Germinal center (tissue), 1 donor: Measurements from ENCODE around the gene LGALS9B.
"Not testable (repeated sequence)": the region's sequence is repeated elsewhere in the genome, so short reads cannot be mapped to it uniquely, and the experiment has no call there.

Source experiments
- DNase-seq: peaks from one replicate; pipeline ENCODE4 v3.0.0; 2012; ENCODE audit warnings: mixed read lengths, low spot score

LGALS9B gene

DNA sequence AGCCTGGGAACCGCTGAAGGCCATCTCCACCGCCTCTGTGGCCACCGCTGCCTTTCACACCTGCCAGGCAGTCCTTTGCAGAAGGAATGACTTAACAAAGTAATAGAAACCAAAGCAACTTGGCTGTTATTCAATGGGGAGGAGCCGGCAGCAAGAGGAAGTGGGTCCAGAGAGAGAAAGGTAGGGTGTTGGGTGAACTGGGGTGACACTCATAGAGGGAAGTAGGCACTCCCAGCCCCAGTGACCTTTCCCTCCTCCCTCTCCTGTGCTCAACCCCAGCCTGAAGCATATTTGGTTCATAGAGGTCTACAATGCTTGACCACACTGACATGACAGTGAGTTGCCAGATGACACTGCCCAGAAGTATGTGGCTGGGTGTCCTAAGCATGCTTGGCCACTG is at the start of gene LGALS9B:
LGALS9B (minus strand) TSS at position 93 of the 400 bp plus-strand sequence; CDS start at position 24, 69 bp downstream.
- not testable (repeated sequence) for DNase-seq

GRCh38 chr17:20516986-20517385 is 49.6 kb upstream of the LGALS9B start:
- not testable (repeated sequence) for DNase-seq

DNA sequence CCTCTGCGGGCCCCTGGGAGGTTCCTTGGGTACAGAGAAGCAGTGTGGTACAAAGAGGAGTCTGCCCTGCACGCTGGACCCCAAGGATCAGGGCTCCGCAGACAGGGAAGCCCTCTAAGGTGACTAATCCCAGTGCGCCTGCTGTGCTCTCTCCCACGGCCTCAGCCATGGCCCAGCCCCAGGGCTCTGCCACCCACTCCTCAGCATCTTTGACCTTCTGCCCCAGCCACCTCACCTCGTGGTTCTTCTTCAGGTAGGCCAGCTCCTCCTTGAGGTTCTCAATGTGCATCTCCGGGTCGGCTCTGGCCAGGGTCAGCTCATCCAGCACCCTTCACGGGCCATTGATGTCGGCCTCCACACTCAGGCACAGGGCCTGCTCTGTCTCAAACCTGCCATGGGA is 47.8 kb upstream of the LGALS9B start:
- DNase-seq = not testable (repeated sequence)

- not testable (repeated sequence) for DNase-seq
Observed at GRCh38 chr17:20513539-20513938, 46.2 kb upstream of the LGALS9B start.

- not testable (repeated sequence) for DNase-seq
Observed at GRCh38 chr17:20512378-20512777, 45.0 kb upstream of the LGALS9B start.

- DNase-seq = not testable (repeated sequence)
Observed at GRCh38 chr17:20511778-20512177, 44.4 kb upstream of the LGALS9B start.

DNA sequence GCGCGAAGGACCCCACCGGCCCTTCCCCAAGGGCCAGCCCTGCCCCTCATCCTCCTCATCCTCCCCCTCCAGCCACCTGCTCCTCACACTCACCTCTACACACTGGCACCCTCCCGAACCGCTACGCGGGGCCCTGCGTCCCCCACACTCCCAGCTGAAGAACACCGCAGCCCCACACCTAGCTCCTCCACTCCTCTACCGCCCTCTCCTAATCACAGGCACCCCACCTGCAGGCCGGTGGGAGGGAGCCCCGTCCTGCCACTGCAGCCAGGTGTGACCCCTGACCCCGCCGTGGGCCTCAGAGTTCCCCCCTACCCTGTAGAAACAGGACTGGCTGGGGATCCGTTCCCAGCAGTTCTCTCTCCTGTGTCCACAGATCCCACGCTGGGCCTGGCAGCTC is 38.0 kb upstream of the LGALS9B start:
- DNase-seq = not testable (repeated sequence)

DNA sequence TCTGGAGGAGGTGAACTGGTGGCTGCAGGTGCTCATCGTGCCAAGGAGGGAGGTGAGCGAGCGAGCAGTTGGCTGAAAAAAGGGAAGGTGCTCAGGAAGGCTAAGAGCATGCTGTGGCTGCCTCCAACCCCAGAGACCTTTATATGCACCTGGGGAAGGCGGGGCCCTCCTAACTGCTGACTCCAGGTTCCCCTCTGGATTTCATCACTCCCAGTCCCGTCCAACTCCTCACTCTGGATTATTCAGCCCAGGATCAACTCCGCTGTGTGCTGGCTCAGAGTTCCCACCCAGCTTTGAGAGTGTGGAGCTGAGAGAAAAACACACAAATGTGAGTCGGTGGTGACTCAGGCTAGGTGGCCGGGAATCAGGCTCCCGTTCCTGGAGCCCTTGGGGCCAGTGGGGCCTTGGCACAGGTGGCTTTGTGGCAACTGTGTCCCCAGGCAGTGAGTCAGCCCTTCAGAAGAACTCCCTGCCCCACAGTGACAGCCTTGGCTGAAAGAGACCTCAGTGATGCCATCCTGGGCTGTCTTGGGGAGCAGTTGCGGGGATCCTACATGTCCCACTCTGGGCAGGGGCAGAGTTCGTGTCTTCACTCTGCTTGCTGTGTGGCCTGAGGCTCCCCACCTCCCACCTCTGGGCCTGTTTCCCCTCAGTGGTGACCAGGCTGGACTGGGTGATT is 37.2 kb upstream of the LGALS9B start:
- not testable (repeated sequence) for DNase-seq

GRCh38 chr17:20501896-20502295 is 34.6 kb upstream of the LGALS9B start:
- DNase-seq = not testable (repeated sequence)

DNA sequence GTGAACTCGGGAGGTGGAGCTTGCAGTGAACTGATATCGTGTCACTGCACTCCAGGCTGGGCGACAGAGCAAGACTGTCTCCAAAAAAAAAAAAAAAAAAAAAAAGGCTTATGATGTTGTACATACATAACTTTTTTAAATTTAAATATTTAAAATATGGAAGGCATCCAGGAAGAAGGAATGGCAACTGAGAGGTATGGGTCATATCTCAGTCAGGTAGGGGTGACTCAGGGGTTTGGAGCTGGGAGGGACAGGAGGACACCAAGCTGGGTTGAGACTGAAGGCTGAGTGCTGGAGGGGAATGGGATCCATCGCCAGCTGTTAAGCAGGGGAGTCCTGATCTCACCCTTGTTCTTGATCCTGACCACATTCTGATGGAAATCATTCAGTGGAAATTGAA is 33.0 kb upstream of the LGALS9B start:
- DNase-seq = not testable (repeated sequence)

GRCh38 chr17:20495420-20495819 is 28.1 kb upstream of the LGALS9B start:
- DNase-seq = not testable (repeated sequence)

- DNase-seq = not testable (repeated sequence)
Observed at GRCh38 chr17:20494735-20495134, 27.4 kb upstream of the LGALS9B start.

DNA sequence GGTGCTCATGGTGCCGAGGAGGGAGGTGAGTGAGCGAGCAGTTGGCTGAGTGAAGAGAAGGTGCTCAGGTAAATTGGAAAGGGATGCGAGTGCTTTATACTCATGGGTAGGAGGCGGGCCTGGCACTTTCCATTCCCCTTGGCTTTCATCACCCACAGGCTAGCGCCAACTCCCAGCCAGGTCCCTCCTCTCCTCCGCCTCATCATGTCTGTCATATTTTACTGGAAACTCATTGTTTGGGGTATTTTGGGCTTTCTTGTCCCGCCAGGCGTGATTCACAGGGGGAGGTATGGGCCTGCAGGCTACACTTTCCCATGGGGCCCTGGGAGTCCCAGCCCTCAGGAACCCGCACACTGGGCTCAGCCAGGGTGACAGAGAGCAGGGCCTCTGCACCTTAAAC is 26.8 kb upstream of the LGALS9B start:
- not testable (repeated sequence) for DNase-seq

- DNase-seq = not testable (repeated sequence)
Observed at GRCh38 chr17:20492971-20493370, 25.6 kb upstream of the LGALS9B start.

DNA sequence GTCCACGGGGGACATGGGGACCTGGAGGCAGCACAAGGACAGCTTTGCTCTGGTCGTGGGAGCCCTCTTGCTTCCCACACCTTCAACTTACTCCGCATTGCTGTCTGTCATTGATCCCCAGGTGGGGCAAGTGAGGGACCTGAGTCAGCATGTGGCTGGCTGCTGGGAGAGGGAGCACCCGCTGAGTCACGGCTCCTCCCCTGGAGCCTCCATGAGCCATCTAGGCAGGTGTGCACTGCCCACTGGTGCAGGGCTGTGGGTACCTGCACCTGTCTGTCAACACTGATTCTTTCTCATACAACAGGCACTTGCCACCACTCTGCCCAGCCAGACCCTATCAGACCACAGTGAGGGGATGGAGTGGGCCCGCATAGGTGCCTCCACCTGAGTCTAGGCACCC is 24.8 kb upstream of the LGALS9B start:
- DNase-seq = not testable (repeated sequence)

DNA sequence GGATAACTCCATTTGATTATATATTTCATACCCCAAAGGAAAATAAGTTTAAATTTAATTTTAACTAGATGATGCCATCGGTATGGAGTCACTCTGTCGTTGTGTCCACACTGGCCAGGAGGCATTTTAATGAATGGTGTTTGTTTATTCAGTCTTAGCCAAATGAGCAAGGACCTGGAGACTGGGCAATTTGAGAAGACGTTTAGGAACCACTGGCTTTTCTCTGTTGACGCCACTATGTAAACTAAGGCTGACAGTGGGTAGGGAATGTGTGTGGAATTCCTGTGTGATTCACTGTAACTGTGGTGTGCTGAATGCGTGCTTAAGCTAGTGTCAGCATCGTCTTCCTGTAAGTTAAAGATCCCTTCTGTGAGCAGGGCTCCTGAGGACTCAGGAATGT is 17.6 kb upstream of the LGALS9B start:
- not testable (repeated sequence) for DNase-seq

GRCh38 chr17:20479889-20480591 is 12.7 kb upstream of the LGALS9B start:
- not testable (repeated sequence) for DNase-seq

DNA sequence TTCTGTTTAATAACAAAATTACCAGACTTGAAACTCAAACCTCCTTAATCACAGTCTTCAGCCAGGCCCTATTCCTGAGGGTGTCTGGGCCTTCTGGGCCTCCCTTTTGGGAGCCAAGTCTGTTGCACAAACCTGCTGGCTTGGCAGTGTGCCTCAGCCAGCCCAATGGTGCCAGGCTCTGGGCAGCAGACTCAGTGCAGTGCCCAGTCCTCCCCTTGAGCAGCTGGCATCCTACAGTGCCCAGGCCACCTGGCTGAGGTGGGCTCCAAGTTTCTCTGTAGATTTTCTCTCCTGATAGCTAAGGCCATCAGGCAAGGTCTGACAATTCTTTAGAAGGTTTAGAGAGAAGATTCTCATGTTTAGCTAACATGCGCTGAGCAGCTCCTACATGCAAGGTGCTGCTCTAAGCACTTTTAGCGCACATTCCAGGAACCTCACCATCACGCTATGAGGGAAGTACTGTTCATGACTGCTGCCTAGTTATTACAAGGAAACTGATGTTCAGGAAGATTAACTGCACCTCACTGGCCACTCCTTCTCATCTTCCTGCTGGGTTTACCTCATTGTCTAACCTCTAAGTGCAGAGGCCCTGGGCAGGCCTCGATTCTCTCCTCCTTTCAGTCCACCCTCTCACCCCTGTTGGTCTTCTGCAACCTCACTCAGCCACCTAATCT is 10.2 kb upstream of the LGALS9B start:
- not testable (repeated sequence) for DNase-seq

DNA sequence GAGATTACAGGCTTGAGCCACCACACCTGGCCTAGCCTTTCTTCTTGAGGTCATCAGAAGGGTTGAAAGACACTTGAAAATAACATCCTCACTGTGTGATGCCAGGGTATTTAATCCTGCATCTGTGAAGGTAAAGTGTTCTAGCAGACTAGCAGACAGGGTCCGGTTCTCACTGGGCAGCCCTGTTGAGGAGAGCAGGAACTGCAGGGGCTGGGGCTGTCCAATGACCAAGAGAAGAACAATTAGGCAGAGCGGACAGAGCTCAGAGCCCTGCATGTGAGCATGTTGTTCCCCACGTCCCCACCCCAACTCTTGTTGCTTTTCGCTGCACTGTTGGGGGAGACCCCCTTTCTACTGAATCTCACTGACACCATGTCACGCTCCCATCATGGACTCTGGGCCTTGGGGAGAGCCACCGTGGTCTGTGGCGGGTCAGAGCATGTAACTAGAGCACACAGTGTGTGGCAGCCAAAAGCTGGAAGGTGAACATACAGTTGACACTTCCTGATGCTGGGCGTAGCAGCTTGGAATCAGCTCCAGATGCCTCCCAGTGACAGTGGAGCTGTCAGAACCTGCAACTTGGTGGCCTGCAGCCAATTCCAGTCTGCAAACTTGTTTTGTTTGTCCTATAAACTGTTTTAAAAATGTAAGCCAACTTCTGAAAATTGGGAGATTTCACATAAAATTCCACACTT is 7.9 kb upstream of the LGALS9B start:
- not testable (repeated sequence) for DNase-seq

- DNase-seq = not testable (repeated sequence)
Observed at GRCh38 chr17:20474081-20474480, 6.7 kb upstream of the LGALS9B start.

DNA sequence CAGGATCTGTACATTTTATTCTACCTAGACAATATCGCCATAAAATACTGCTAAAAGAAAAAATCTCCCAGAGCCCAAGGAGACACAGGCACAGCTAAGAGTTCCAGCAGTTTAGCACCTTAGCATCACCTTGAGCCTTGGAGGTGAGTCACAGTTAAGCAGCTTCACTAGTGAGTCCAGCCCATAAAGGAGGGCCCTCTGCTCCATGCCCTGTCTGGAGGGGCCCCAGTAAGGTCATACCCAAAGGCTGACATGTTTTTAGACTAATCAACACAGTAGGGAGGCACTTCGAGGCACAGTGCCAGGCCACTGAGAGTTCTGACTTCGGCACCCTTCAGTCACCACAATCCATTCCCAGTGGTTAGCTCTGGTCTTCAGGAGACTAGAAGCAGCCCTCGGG is 2.6 kb upstream of the LGALS9B start:
- DNase-seq = not testable (repeated sequence)

GRCh38 chr17:20469107-20469506 is 1.8 kb upstream of the LGALS9B start:
- not testable (repeated sequence) for DNase-seq
